Kidney glomerular epithelial cell (primary cell): ENCODE results near the gene SETD7.

ENCODE experiments used
- DNase-seq: peaks from one replicate; lab custom pipeline; 2025; lab: John Stamatoyannopoulos, UW

SETD7 gene

GRCh38 chr4:139574641-139575040 is 18.6 kb upstream of the SETD7 start:
- no peak for DNase-seq

DNA sequence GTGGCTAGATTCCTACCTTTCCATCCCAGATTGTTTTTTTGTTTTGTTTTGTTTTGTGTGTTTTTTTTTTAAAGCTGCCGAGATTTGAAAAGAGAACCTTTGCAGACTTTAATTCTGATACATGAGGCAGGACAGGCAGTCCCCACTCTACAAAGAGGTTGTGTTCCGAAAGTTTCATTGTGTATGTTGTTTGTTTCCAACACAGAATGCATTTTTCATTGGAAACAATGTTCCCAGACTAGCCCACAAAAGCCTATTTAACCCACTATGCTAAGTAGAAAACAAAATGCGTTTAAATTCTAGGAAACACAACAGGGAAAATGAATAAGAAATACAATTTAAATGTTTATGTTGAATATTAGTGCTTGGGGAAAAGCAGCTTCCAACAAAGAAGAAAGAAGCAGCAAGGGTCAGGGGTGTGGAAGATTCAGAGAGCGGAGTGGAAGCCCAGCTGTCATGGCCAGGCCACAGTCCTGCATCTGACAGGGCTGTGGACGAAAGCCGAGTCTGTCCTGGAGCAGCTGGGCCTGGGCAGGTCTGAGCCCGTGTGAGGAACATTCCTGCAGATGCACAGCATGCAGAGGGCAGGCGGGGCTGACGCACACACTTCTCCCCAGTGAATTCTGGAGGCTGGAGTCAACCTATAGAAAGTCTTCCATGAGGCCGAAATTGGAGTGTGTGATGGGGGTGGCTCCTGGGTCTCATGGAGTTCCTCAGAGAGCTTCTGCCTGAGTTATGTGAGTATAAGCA is 12.4 kb upstream of the SETD7 start:
- no peak for DNase-seq

DNA sequence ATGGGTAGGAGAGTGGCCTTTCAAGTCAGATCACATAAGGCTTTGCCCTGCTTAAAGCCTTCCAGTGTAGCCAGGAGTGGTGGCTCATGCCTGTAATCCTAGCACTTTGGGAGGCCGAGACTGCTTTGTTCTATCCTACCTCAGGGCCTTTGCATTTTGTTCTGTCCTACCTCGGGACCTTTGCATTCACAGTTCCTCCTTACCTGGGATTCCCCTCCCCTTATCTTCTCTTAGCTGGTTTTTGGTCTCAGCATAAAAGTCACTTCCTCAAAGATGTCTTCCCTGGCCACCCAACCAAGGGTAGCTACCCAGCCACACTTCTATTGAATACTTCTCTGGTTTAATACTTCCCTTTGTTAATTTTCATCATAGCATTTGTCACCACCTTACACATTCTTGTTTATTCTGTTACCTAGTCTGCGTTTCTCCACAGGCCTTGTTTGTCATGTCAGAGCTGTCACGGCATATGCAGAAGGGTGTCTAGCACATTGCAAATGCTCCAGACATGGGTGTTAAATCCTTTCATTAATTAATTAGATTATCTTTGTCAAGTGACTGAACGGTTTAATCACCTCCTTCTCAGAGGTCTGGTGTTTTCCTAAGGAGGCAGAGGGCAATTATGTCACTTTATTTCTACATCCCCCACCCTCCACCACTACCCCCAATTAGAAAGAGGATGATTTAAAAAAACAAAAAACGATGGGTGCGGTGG is 11.3 kb upstream of the SETD7 start:
- DNase-seq: no peak

GRCh38 chr4:139564502-139564901 is 8.5 kb upstream of the SETD7 start:
- DNase-seq: no peak

DNA sequence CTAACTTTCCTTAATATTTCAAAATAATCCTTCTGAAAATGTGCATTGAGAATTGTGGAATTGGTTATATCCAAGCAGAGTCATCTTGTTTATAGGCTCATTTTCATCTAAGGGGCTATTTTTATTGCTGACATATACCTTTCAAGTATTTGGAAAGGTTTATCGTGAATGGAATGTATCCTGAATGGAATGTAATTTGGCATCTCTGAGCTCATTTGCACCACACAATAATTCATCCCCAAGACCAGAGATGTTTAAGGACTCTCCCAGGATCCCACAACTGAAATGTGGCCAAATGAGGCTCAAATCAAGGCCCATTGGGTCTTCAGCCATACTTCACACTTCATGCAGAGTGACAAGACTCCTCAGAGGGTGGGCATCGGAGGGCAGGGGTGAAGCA is 7.5 kb upstream of the SETD7 start:
- DNase-seq: no peak

DNA sequence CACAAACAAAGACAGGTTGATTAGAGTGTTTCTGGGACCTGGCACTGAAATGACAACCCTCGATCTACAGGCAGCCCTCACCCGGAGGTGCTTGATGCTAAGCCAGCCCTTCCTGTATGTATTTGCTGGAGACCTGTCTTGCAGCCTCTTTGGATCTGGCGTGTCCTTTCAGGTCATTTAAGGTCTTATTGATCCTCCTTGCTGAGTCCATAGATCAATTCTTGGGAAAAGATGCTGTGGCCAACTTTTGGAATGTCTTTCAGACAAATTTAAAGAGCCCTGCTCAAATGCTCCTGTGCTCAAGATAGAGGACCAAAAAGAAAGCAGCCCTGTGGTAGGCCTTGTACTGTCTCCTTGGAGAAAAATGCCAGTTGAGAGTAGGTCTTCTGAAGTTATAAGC is 6.8 kb upstream of the SETD7 start:
- no peak for DNase-seq

DNA sequence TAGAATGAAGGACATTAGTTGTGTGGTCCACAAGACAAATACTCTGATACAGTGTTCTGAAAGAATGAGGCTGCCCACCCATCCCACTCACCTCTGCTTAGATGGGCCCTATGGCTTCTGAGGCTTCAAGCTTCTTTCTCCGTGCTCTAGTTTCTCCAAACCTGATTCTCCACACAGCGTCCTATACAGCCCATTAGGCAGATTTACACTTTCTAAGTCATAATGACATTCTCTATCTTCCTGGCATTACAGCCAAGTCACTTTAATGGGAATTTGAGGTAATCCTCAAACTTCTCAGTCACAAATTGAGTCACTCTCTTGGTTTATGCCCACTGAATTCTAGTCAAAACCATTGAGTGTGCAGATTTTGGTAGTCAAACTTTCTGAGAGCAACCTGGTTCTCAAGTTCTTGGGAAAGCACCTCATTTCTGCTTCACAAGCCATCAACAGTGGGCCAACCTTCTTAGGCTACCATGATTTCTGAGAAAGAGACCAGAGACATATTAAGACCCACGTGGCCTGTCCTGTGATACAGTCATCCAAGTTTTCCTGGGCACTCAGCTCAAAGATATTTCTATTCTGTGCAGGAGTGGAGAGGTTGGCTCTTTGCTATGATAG is 6.2 kb upstream of the SETD7 start:
- no peak for DNase-seq

- DNase-seq: no peak
Measured at GRCh38 chr4:139560406-139561104, 4.5 kb upstream of the SETD7 start.

- no peak for DNase-seq
Measured at GRCh38 chr4:139559687-139560086, 3.7 kb upstream of the SETD7 start.

DNA sequence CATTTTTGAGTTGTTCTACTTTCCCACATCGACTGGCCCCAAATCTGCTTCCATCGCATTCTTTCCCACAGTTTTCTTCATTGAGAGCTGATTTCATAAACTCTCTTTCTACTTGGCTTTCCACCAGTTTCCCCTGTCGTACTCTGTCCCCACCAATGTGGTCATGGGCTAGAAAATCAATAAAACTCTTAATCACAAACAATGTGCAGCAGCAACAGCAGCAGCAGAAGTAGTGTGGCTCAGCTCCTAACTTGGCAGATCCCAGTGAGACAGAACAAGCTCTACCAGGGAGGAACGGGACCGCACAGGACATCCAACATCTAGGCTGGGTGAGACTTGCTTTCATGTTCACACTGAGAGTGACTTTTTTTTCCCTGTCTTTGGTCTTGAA is 3.1 kb upstream of the SETD7 start:
- no peak for DNase-seq

DNA sequence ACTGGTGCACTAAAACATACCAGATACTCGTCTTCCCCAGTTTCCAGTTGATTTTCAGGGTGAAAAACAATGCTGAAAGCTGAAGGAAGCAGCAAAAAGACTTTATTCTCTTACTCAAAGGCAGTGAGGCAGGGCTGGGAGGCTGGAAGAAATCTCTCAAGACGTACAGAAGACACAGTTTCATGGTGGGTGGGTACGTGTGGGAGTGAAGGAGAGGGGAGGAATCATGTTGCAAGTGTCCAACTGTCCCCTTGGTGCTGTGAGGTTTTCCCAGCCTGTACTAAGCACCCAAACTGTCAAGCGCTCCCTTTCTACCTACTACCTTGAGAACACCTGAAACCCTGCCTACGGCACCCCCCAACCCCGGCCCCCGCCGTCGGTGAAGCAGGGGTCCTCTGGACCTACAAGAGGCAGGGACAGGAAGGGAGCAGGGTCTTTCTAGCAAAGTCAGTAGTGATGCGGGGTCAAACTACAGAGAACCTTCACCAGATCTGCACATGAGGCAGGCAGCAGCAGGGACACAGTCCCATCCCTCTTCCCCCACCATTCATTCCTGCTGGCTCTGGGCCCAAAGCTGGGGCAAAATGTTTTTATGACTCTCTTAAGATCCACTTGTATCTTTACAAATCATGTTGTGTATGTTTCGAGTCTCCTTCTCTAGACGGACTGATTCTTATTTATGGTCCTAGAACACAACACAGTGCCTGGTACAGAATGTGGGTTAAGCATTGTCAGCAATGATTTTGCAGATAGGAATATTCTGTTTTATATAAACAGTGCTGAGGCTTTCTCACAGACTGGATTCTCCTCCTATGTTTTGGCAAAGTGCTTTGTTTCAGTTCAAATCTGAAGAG is 2.4 kb upstream of the SETD7 start:
- no peak for DNase-seq

DNA sequence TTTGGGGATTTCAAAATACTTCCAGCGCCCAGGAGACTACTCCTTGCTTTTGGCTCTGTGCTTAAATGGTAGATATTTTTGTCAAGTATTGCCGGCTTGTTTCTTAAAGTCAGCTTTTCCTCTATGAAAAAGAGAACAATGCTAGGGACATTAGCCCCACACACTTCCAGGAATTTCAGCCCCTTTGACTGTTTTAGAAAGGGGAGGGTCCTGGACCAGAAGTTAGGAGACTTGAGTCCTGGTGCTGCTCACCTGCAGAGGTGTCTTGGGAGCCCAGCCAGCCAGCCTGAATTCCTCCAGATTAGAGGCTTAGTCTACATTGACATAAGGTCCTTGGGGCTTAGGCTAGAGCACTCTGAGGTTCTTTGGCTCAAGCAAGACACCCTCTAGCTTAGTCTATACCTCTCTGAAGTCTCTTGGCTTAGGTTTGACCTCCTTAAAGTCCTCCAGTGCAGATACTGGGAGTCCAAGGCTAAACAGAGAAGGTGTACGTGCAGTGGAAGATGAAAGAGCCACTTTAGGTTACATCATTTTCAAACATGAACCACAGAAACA is 1.6 kb upstream of the SETD7 start:
- no peak for DNase-seq

- no peak for DNase-seq
Measured at GRCh38 chr4:139556724-139557555, 921 bp upstream of the SETD7 start.

- no peak for DNase-seq
Measured at GRCh38 chr4:139555705-139556070, 331 bp downstream of the SETD7 start.

GRCh38 chr4:139554893-139555704 is 920 bp downstream of the SETD7 start:
- DNase-seq: peak; percentile 80

DNA sequence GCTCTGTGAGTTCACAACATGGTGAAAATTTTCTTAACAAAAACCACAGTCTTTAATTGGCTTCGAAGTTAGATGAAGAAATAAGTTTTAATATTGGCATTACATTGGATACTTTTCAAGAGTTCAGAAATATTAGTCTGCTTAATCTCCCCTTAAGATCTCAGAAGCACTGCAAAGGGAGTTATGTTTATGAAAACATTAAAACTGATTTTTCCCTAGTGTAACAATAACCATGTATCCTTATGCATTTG is 1.5 kb downstream of the SETD7 start:
- no peak for DNase-seq

GRCh38 chr4:139553751-139554641 is 2.0 kb downstream of the SETD7 start:
- no peak for DNase-seq

DNA sequence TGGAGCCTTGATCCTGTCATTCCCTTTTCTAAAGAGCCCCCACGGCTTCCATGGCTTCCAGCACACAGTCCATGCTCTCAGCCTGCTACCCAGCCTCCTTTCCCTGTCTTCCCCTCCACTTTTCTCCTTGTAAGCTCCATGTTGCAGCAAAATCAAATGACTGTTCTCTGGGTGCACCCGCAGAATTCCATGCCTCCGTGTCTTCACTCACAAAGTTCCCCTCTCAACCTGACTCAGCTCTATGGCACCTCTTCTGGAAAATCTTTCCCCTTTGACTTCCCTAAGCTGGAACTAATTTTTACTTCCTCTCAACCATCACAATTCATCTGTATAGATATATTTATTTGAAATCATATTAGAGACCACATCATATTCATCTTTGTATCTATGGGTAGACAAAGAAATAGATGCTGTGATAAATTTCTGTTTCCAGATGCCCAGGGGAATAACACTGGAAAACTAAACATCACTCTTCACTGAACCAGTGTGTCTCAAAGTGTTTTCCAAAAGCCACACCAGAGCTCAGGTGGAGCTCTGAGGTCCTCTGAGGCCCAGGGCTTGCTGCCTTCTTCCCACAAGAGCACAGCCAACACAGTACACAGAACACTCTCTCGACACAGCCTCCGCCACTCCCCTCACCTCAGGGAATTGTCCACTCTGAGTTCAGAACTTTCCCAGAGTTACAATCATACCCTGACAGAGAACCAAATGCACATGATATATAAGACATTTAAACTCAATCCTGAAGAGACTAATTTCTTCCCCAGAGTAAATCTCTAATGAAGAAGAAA is 3.3 kb downstream of the SETD7 start:
- DNase-seq: peak; percentile 15
